ENCODE data around the gene HIPK3. TPM values are rescaled to one million over a fixed set of nuclear protein-coding genes. Genes with fewer than 3 reads are reported as not detected.

HIPK3 gene
- total and polyA plus RNA-seq, 2 donors (not counting 3 experiments of a cell fraction or from before 2014, with no cell fraction given): 13.3 to 36.1 TPM

DNA sequence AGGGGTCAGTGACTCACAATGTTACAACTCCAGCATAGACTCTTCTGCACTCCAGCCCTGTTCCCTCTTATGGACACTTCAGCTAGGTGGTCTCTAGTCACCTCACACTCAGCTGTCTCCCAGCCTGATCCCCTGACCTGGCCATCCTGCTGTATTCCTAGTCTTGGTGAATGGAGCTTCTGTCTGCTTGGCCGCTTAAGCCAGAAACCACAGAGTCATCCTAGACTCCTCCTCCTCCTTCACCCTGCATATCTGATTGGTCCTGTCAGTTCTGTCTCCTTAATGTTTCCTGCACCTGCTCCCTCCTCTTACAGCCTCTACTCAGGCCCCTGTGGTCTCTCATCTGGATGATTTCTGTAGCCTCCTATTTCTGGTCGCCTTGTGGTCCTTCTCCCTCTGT is 144.9 kb downstream of the HIPK3 start:
- dilution Hi-C loops (cut with MboI; ENCODE audit: extremely low pct_ligation_motif_present, low sequenced_read_pairs) (no loop called here), intact Hi-C loops (cut with micrococcal nuclease) (no loop called here)
- H3K36me3 ChIP-seq (ENCODE audit: control insufficient read depth in 2 of 2, extremely low read depth in 1 of 2, insufficient read depth in 2 of 2, low read length in 2 of 2): no peaks in the 10 kb centered on the region
- no peak for DNase-seq (ENCODE audit: low read depth, low spot score)
- H3K4me2 ChIP-seq (ENCODE audit: insufficient read depth, low read length): no peak overlapping the region
- no peak overlapping the region for H2AFZ ChIP-seq (ENCODE audit: low read depth, low read length)
- TF ChIP-seq MYC (IDR thresholded peaks at IDR 0.05; ENCODE audit: low read depth, low read length) (no peak), GATA2 (IDR thresholded peaks at IDR 0.05; ENCODE audit: insufficient read depth, insufficient read length, low read depth, low read length) (no peak), POLR2AphosphoS5 (IDR thresholded peaks at IDR 0.05; ENCODE audit: insufficient read depth, low read depth, low read length) (no peak), FOS (IDR thresholded peaks at IDR 0.05; ENCODE audit: borderline replicate concordance, insufficient read depth, low read length) (no peak), JUN (IDR thresholded peaks at IDR 0.05; ENCODE audit: borderline replicate concordance, insufficient read depth, insufficient read length, low read depth) (no peak), EZH2 (IDR thresholded peaks at IDR 0.05; ENCODE audit: borderline replicate concordance, low read depth, low read length, severe bottlenecking) (no peak), POLR2A (IDR thresholded peaks at IDR 0.05; ENCODE audit: low read depth, low read length) (no peak)
- TF ChIP-seq, protein P1, sequence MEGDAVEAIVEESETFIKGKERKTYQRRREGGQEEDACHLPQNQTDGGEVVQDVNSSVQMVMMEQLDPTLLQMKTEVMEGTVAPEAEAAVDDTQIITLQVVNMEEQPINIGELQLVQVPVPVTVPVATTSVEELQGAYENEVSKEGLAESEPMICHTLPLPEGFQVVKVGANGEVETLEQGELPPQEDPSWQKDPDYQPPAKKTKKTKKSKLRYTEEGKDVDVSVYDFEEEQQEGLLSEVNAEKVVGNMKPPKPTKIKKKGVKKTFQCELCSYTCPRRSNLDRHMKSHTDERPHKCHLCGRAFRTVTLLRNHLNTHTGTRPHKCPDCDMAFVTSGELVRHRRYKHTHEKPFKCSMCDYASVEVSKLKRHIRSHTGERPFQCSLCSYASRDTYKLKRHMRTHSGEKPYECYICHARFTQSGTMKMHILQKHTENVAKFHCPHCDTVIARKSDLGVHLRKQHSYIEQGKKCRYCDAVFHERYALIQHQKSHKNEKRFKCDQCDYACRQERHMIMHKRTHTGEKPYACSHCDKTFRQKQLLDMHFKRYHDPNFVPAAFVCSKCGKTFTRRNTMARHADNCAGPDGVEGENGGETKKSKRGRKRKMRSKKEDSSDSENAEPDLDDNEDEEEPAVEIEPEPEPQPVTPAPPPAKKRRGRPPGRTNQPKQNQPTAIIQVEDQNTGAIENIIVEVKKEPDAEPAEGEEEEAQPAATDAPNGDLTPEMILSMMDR (IDR thresholded peaks at IDR 0.05; ENCODE audit: extremely low read depth in 1 of 2, insufficient read depth in 1 of 2, low read depth in 1 of 2, low read length in 2 of 2): no peak
- TF ChIP-seq, protein P2, sequence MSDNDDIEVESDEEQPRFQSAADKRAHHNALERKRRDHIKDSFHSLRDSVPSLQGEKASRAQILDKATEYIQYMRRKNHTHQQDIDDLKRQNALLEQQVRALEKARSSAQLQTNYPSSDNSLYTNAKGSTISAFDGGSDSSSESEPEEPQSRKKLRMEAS (IDR thresholded peaks at IDR 0.05; ENCODE audit: insufficient read depth, insufficient read length): no peak
- H3K9me3 ChIP-seq (replicated peaks; ENCODE audit: control insufficient read depth, insufficient read depth, low read length): no peaks in the 10 kb centered on the region
- H3K79me2 ChIP-seq (ENCODE audit: control insufficient read depth, insufficient read depth, low read length): peaks cover 16% of the 10 kb centered on the region
- no peak overlapping the region for H3K9ac ChIP-seq (replicated peaks; ENCODE audit: extremely low read depth, insufficient read depth, low read length)
- no peaks in the 10 kb centered on the region for H3K4me1 ChIP-seq (ENCODE audit: control insufficient read depth, extremely low read depth, insufficient read depth, low read length)
- H3K27ac ChIP-seq (ENCODE audit: insufficient read depth, low read depth, low read length): no peak overlapping the region
- CTCF ChIA-PET: interaction anchor here (1.1 kb wide), 1 partner anchor 14 kb away, joined by 3 read pairs; no protein-coding TSS in a partner anchor
- no peak for FAIRE-seq
- H3K9me1 ChIP-seq (replicated peaks; ENCODE audit: control insufficient read depth, extremely low read depth, insufficient read depth, low read length): no peaks in the 10 kb centered on the region
- BruUV-seq (replicated peaks): no TSS peak
- POLR2A ChIA-PET: no interaction called here
- H4K20me1 ChIP-seq (replicated peaks; ENCODE audit: control insufficient read depth, extremely low read depth, insufficient read depth, low read length): no peaks in the 10 kb centered on the region
- no peak overlapping the region for H3K4me3 ChIP-seq (replicated peaks in 1 of 3; ENCODE audit: insufficient read depth in 1 of 3, low read depth in 1 of 3, low read length in 3 of 3)
- no peaks in the 10 kb centered on the region for H3K27me3 ChIP-seq (ENCODE audit: control insufficient read depth in 2 of 2, insufficient read depth in 2 of 2, low read length in 2 of 2)
